H9 (cell line): ENCODE data around the gene ANAPC16. TPM values are rescaled to one million over a fixed set of nuclear protein-coding genes. Genes with fewer than 3 reads are reported as not detected.

Experiments
- DNase-seq: peaks from one replicate; pipeline ENCODE4 v3.0.0-alpha.2; 2017
- H2AFZ ChIP-seq: one replicate; pipeline ENCODE4 v1.6.1; 2013; ENCODE audit warnings: mild to moderate bottlenecking, low read length, control low read depth, moderate library complexity
- H2AK5ac ChIP-seq: 2 replicates; pipeline ENCODE4 v1.6.1; 2013; ENCODE audit warnings: low read length, control low read depth, mixed read lengths; ENCODE audit not compliant: insufficient read length
- H2BK120ac ChIP-seq: one replicate; pipeline ENCODE4 v1.6.1; 2013; ENCODE audit warnings: low read depth, mild to moderate bottlenecking, low read length, control low read depth, inconsistent platforms; ENCODE audit not compliant: poor library complexity, severe bottlenecking
- H2BK12ac ChIP-seq: 2 replicates; pipeline ENCODE4 v1.6.1; 2013; ENCODE audit warnings: low read length, control low read depth, mixed read lengths, low read depth; ENCODE audit not compliant: insufficient read length
- H2BK15ac ChIP-seq: 2 replicates; pipeline ENCODE4 v1.6.1; 2013; ENCODE audit warnings: low read depth, low read length, control low read depth
- H2BK20ac ChIP-seq: one replicate; pipeline ENCODE4 v1.6.1; 2013; ENCODE audit warnings: low read depth, mild to moderate bottlenecking, low read length, control low read depth, inconsistent platforms; ENCODE audit not compliant: poor library complexity, severe bottlenecking
- H2BK5ac ChIP-seq: 2 replicates; pipeline ENCODE4 v1.6.1; 2013; ENCODE audit warnings: low read length, control low read depth, mixed read lengths; ENCODE audit not compliant: insufficient read length
- H3K14ac ChIP-seq: 2 replicates; pipeline ENCODE4 v1.6.1; 2013; ENCODE audit warnings: low read length, control low read depth; ENCODE audit not compliant: insufficient read depth
- H3K18ac ChIP-seq: 2 replicates; pipeline ENCODE4 v1.6.1; 2013; ENCODE audit warnings: low read depth, mild to moderate bottlenecking, mixed read lengths, low read length, control low read depth; ENCODE audit not compliant: insufficient read length
- H3K23ac ChIP-seq: 2 replicates; pipeline ENCODE4 v1.6.1; 2013; ENCODE audit warnings: low read length, control low read depth, mixed read lengths, low read depth; ENCODE audit not compliant: insufficient read length
- H3K23me2 ChIP-seq: 2 replicates; pipeline ENCODE4 v1.6.1; 2013; ENCODE audit warnings: low read depth, mild to moderate bottlenecking, mixed read lengths, low read length, control low read depth; ENCODE audit not compliant: insufficient read length, poor library complexity, severe bottlenecking
- H3K27ac ChIP-seq: 2 replicates; pipeline ENCODE4 v1.5.1; 2013; ENCODE audit warnings: low read length, control low read depth, mixed read lengths, low read depth; ENCODE audit not compliant: insufficient read length
- H3K27me3 ChIP-seq: 2 replicates; pipeline ENCODE4 v1.6.1; 2013; ENCODE audit warnings: low read length, control low read depth, inconsistent platforms; ENCODE audit not compliant: insufficient read depth
- H3K4ac ChIP-seq: 2 replicates; pipeline ENCODE4 v1.6.1; 2013; ENCODE audit warnings: low read depth, mild to moderate bottlenecking, control low read depth, inconsistent platforms, low read length, moderate library complexity
- H3K4me1 ChIP-seq: 2 replicates; pipeline ENCODE4 v1.6.1; 2013; ENCODE audit warnings: low read length, control low read depth, inconsistent platforms; ENCODE audit not compliant: insufficient read depth
- H3K4me2 ChIP-seq: 2 replicates; pipeline ENCODE4 v1.6.1; 2013; ENCODE audit warnings: low read length, control low read depth, mixed read lengths; ENCODE audit not compliant: insufficient read length, insufficient read depth
- H3K56ac ChIP-seq: 2 replicates; pipeline ENCODE4 v1.6.1; 2013; ENCODE audit warnings: low read depth, mild to moderate bottlenecking, mixed read lengths, low read length, control low read depth; ENCODE audit not compliant: insufficient read length
- H3K79me1 ChIP-seq: 2 replicates; pipeline ENCODE4 v1.6.1; 2013; ENCODE audit warnings: low read depth, mild to moderate bottlenecking, moderate library complexity, low read length, control low read depth, inconsistent platforms; ENCODE audit not compliant: insufficient read depth, poor library complexity, severe bottlenecking
- H3K79me2 ChIP-seq: 2 replicates; pipeline ENCODE4 v1.6.1; 2013; ENCODE audit warnings: low read length, control low read depth, inconsistent platforms; ENCODE audit not compliant: insufficient read depth
- H3K9ac ChIP-seq: 2 replicates; pipeline ENCODE4 v1.6.1; 2013; ENCODE audit warnings: low read length, control low read depth, mixed read lengths; ENCODE audit not compliant: insufficient read length; ENCODE audit errors: extremely low read depth
- H3K9me3 ChIP-seq: one replicate; pipeline ENCODE4 v1.6.1; 2013; ENCODE audit warnings: low read depth, low read length, inconsistent platforms; ENCODE audit not compliant: control insufficient read depth
- H3T11ph ChIP-seq: one replicate; pipeline ENCODE4 v1.6.1; 2013; ENCODE audit warnings: mild to moderate bottlenecking, low read length, control low read depth, inconsistent platforms
- H4K20me1 ChIP-seq: one replicate; pipeline ENCODE4 v1.6.1; 2013; ENCODE audit not compliant: control insufficient read depth, insufficient read length, insufficient read depth
- H4K5ac ChIP-seq: 2 replicates; pipeline ENCODE4 v1.6.1; 2013; ENCODE audit warnings: low read depth, mild to moderate bottlenecking, mixed read lengths, low read length, control low read depth; ENCODE audit not compliant: insufficient read length
- H4K8ac ChIP-seq: replicated peaks from 2 replicates; pipeline ENCODE4 v1.6.1; 2013; ENCODE audit warnings: low read length, control low read depth, mixed read lengths, low read depth; ENCODE audit not compliant: insufficient read length
- H4K91ac ChIP-seq: 2 replicates; pipeline ENCODE4 v1.6.1; 2013; ENCODE audit warnings: low read depth, mild to moderate bottlenecking, moderate library complexity, mixed read lengths, low read length, control low read depth; ENCODE audit not compliant: insufficient read length
- H3K27ac Mint-ChIP-seq, 3 experiments: 2 replicates in 2 of 3; 3 replicates in 1 of 3; pipeline ENCODE4 v1.8.0; 2020 to 2021; ENCODE audit warnings: mixed read lengths in 3 of 3, mild to moderate bottlenecking in 1 of 3, moderate library complexity in 1 of 3
- H3K27me3 Mint-ChIP-seq: 2 replicates; pipeline ENCODE4 v1.8.0; 2021; ENCODE audit warnings: low read depth, mild to moderate bottlenecking, moderate library complexity, mixed read lengths
- H3K36me3 Mint-ChIP-seq, 3 experiments: 2 replicates in 2 of 3; 3 replicates in 1 of 3; pipeline ENCODE4 v1.8.0; 2020 to 2021; ENCODE audit warnings: low read depth in 3 of 3, mixed read lengths in 3 of 3; ENCODE audit not compliant: insufficient read depth in 1 of 3
- H3K4me1 Mint-ChIP-seq, 2 experiments: 2 replicates each; pipeline ENCODE4 v1.8.0; 2020; ENCODE audit warnings: mixed read lengths in 2 of 2
- H3K4me3 Mint-ChIP-seq, 2 experiments: 2 replicates in 1 of 2; 3 replicates in 1 of 2; pipeline ENCODE4 v1.8.0; 2020 to 2021; ENCODE audit warnings: mild to moderate bottlenecking in 2 of 2, mixed read lengths in 2 of 2, moderate library complexity in 1 of 2
- H3K9me3 Mint-ChIP-seq, 2 experiments: 2 replicates in 1 of 2; 3 replicates in 1 of 2; pipeline ENCODE4 v1.8.0; 2020; ENCODE audit warnings: mild to moderate bottlenecking in 2 of 2, mixed read lengths in 2 of 2, moderate library complexity in 1 of 2
- CTCF ChIP-seq: fragments of 200-600 bp; sonication (generic); conservative IDR thresholded peaks from 3 replicates; pipeline ENCODE4 v1.8.0; 2021; ENCODE audit warnings: antibody characterized with exemption, mild to moderate bottlenecking
- WGBS: extraction: QIAGEN DNeasy Blood & Tissue Kit; methylation state at CpG from one replicate; pipeline ENCODE4 v1.1.7; 2013; ENCODE audit warnings: missing lambda C conversion rate, low lambda C conversion rate, mixed read lengths; ENCODE audit not compliant: insufficient read length; ENCODE audit errors: extremely low coverage; 5-methylcytosine and 5-hydroxymethylcytosine counted together
- total RNA-seq: library from RNA; stranded (reverse); gene quantifications from 2 replicates; pipeline ENCODE4 v1.2.1, GENCODE V29; 2021

Gene ANAPC16
- total RNA-seq, 1 experiment from 2014 or later: 66.6 TPM

- H3K9me3 Mint-ChIP-seq: no peaks in the 10 kb centered on the region
- Histone ChIP-seq H4K8ac (no peak overlapping the region), H3K23ac (no peak overlapping the region), H3K18ac (no peak overlapping the region), H3K4me1 (no peaks in the 10 kb centered on the region), H2BK120ac (no peak overlapping the region), H3K14ac (no peak overlapping the region), H3K4me2 (no peak overlapping the region), H3K56ac (no peak overlapping the region), H2BK5ac (no peak overlapping the region), H3K79me2 (no peaks in the 10 kb centered on the region), H3K79me1 (no peaks in the 10 kb centered on the region), H3K9ac (no peak overlapping the region), H2BK15ac (no peak overlapping the region), H4K5ac (no peak overlapping the region), H3K27ac (no peak overlapping the region), H4K91ac (no peak overlapping the region), H3K4ac (no peak overlapping the region), H3K27me3 (no peaks in the 10 kb centered on the region), H2AK5ac (no peak overlapping the region), H2BK20ac (no peak overlapping the region), H2BK12ac (no peak overlapping the region), H3K9me3 (no peaks in the 10 kb centered on the region), H3K23me2 (no peaks in the 10 kb centered on the region), H4K20me1 (no peaks in the 10 kb centered on the region), H3T11ph (no peak overlapping the region), H2AFZ (no peak overlapping the region)
- no peak overlapping the region for H3K4me3 Mint-ChIP-seq
- no peaks in the 10 kb centered on the region; a peak in 1 of 4 replicates for H3K4me1 Mint-ChIP-seq
- WGBS: no CpG with 5 or more reads among the region's 4 CpGs
- no peak for DNase-seq
- H3K27me3 Mint-ChIP-seq: no peaks in the 10 kb centered on the region
- H3K36me3 Mint-ChIP-seq: peaks cover 0 to 9% (median 0%) of the 10 kb centered on the region in 3 experiments; a peak in 3 of 7 replicates
- no peak overlapping the region for H3K27ac Mint-ChIP-seq
- TF ChIP-seq CTCF: no peak
Measured at GRCh38 chr10:72170733-72171132, 45.1 kb upstream of the ANAPC16 start.
